Thymus (tissue), 11 donors: Measurements from ENCODE around the gene MB21D2. TPM values are rescaled to one million over a fixed set of nuclear protein-coding genes. Genes with fewer than 3 reads are reported as not detected.

ENCODE experiments used
- DNase-seq, 9 donors: peaks; one replicate each; pipeline ENCODE4 v3.0.0-alpha.2; 2013; ENCODE audit warnings: low spot score in 9 of 9, low read depth in 6 of 9, missing footprints in 1 of 9
- H3K27ac ChIP-seq, 2 donors: one replicate each; pipeline ENCODE4 v1.5.1; 2013; ENCODE audit warnings: control low read depth in 1 of 2, low read depth in 1 of 2, low read length in 1 of 2, mild to moderate bottlenecking in 1 of 2, moderate library complexity in 1 of 2
- H3K27me3 ChIP-seq, 2 donors: one replicate each; pipeline ENCODE4 v1.5.1; 2013; ENCODE audit warnings: low read length in 1 of 2; ENCODE audit not compliant: control insufficient read depth in 2 of 2, insufficient read depth in 1 of 2
- H3K36me3 ChIP-seq, 2 donors: one replicate each; pipeline ENCODE4 v1.5.1; 2013; ENCODE audit warnings: low read length in 1 of 2, mild to moderate bottlenecking in 1 of 2, moderate library complexity in 1 of 2; ENCODE audit not compliant: control insufficient read depth in 2 of 2, insufficient read depth in 2 of 2
- H3K4me1 ChIP-seq, 2 donors: one replicate each; pipeline ENCODE4 v1.5.1; 2013; ENCODE audit warnings: low read length in 2 of 2; ENCODE audit not compliant: control insufficient read depth in 2 of 2, insufficient read depth in 2 of 2
- H3K4me3 ChIP-seq, 2 donors: one replicate each; pipeline ENCODE4 v1.5.1; 2013; ENCODE audit warnings: low read length in 2 of 2, control low read depth in 1 of 2, mild to moderate bottlenecking in 1 of 2
- H3K9me3 ChIP-seq, 2 donors: one replicate each; pipeline ENCODE4 v1.5.1; 2013; ENCODE audit warnings: low read length in 1 of 2, mild to moderate bottlenecking in 1 of 2; ENCODE audit not compliant: control insufficient read depth in 2 of 2, insufficient read depth in 1 of 2
- WGBS: extraction: QIAGEN DNeasy Blood & Tissue Kit; methylation state at CpG from one replicate; pipeline ENCODE4 v1.1.7; 2013; 5-methylcytosine and 5-hydroxymethylcytosine counted together
- polyA plus RNA-seq: library from polyadenylated mRNA; stranded (reverse); fragments of 200-250 nt; gene quantifications from one replicate; pipeline ENCODE4 v1.2.3, GENCODE V29; 2013
- total RNA-seq: library from RNA; stranded (reverse); fragments of 120-200 nt; gene quantifications from one replicate; pipeline ENCODE4 v1.2.4, GENCODE V29; 2013
- donor health status: healthy.

MB21D2 gene
- total and polyA plus RNA-seq, 2 donors, result 1.5 to 2.4 TPM

GRCh38 chr3:192827863-192828594 is 89.6 kb downstream of the MB21D2 start:
- Histone ChIP-seq H3K4me3 (no peak overlapping the region), H3K4me1 (no peaks in the 10 kb centered on the region), H3K27ac (no peak overlapping the region), H3K27me3 (no peaks in the 10 kb centered on the region), H3K9me3 (no peaks in the 10 kb centered on the region), H3K36me3 (no peaks in the 10 kb centered on the region)
- no peak for DNase-seq
- 96% methylated on average over 7 of the region's 7 CpGs for WGBS

GRCh38 chr3:192827208-192827607 is 90.4 kb downstream of the MB21D2 start:
- no peaks in the 10 kb centered on the region for H3K27me3 ChIP-seq
- no peak overlapping the region for H3K4me3 ChIP-seq
- H3K4me1 ChIP-seq, result no peaks in the 10 kb centered on the region
- no peak for DNase-seq
- H3K27ac ChIP-seq, result no peak overlapping the region
- H3K9me3 ChIP-seq, result no peaks in the 10 kb centered on the region
- no peaks in the 10 kb centered on the region for H3K36me3 ChIP-seq
- WGBS, result 73% methylated on average over 4 of the region's 4 CpGs

GRCh38 chr3:192826214-192827006 is 91.2 kb downstream of the MB21D2 start:
- WGBS, result 96% methylated on average over 4 of the region's 4 CpGs

GRCh38 chr3:192825657-192826200 is 91.9 kb downstream of the MB21D2 start:
- no peak for DNase-seq
- Histone ChIP-seq H3K27ac (no peak overlapping the region), H3K4me1 (no peaks in the 10 kb centered on the region), H3K27me3 (no peaks in the 10 kb centered on the region), H3K36me3 (no peaks in the 10 kb centered on the region), H3K9me3 (no peaks in the 10 kb centered on the region), H3K4me3 (no peak overlapping the region)
- 90% methylated on average over 2 of the region's 2 CpGs for WGBS

More at GRCh38 chr3:192826214-192827006, 91.2 kb downstream of the MB21D2 start:
- no peak for DNase-seq
- no peaks in the 10 kb centered on the region for H3K27me3 ChIP-seq
- H3K9me3 ChIP-seq, result no peaks in the 10 kb centered on the region
- no peak overlapping the region for H3K4me3 ChIP-seq
- H3K36me3 ChIP-seq, result no peaks in the 10 kb centered on the region
- H3K27ac ChIP-seq, result no peak overlapping the region
- H3K4me1 ChIP-seq, result no peaks in the 10 kb centered on the region

GRCh38 chr3:192825216-192825615 is 92.4 kb downstream of the MB21D2 start:
- no peak for DNase-seq
- Histone ChIP-seq H3K4me1 (no peaks in the 10 kb centered on the region), H3K36me3 (no peaks in the 10 kb centered on the region), H3K27ac (no peak overlapping the region), H3K9me3 (no peaks in the 10 kb centered on the region), H3K27me3 (no peaks in the 10 kb centered on the region), H3K4me3 (no peak overlapping the region)
- WGBS, result 98% methylated on average over 1 of the region's 1 CpG

- H3K36me3 ChIP-seq, result no peaks in the 10 kb centered on the region
- no peak for DNase-seq
- no peak overlapping the region for H3K27ac ChIP-seq
- H3K9me3 ChIP-seq, result no peaks in the 10 kb centered on the region
- no peak overlapping the region for H3K4me3 ChIP-seq
- no peaks in the 10 kb centered on the region for H3K27me3 ChIP-seq
- no peaks in the 10 kb centered on the region for H3K4me1 ChIP-seq
- WGBS, result over 99% methylated on average over 2 of the region's 2 CpGs
These were observed 93.3 kb downstream of the MB21D2 start for GRCh38 chr3:192824313-192824712.

- 95% methylated on average over 2 of the region's 2 CpGs for WGBS
- Histone ChIP-seq H3K27me3 (no peaks in the 10 kb centered on the region), H3K4me1 (no peaks in the 10 kb centered on the region), H3K9me3 (no peaks in the 10 kb centered on the region), H3K36me3 (no peaks in the 10 kb centered on the region), H3K27ac (no peak overlapping the region), H3K4me3 (no peak overlapping the region)
- no peak for DNase-seq
These were observed 96.5 kb downstream of the MB21D2 start for GRCh38 chr3:192821161-192821560.

- Histone ChIP-seq H3K9me3 (no peaks in the 10 kb centered on the region), H3K4me3 (no peak overlapping the region), H3K36me3 (no peaks in the 10 kb centered on the region), H3K27me3 (no peaks in the 10 kb centered on the region), H3K4me1 (no peaks in the 10 kb centered on the region), H3K27ac (no peak overlapping the region)
- 96% methylated on average over 5 of the region's 5 CpGs for WGBS
- no peak for DNase-seq
These were observed 97.5 kb downstream of the MB21D2 start for GRCh38 chr3:192820161-192820560.

GRCh38 chr3:192819001-192819569 is 98.6 kb downstream of the MB21D2 start:
- WGBS, result 91% methylated on average over 7 of the region's 7 CpGs
- Histone ChIP-seq H3K4me1 (no peaks in the 10 kb centered on the region), H3K9me3 (no peaks in the 10 kb centered on the region), H3K4me3 (no peak overlapping the region), H3K27me3 (no peaks in the 10 kb centered on the region), H3K36me3 (no peaks in the 10 kb centered on the region), H3K27ac (no peak overlapping the region)
- no peak for DNase-seq
